Dermis blood vessel endothelial cell (primary cell): ENCODE data around the gene GUCY2C. TPM values are rescaled to one million over a fixed set of nuclear protein-coding genes. Genes with fewer than 3 reads are reported as not detected.

ENCODE experiments used
- DNase-seq: peaks from one replicate; pipeline ENCODE4 v3.0.0; 2010
- total RNA-seq: library from RNA; depleted of rRNA; stranded (reverse); fragments of >200 nt; gene quantifications from 2 replicates; pipeline ENCODE4 v1.2.3, GENCODE V29; 2014

The GUCY2C gene
- total RNA-seq, 1 donor from 2014 or later, result not detected

DNA sequence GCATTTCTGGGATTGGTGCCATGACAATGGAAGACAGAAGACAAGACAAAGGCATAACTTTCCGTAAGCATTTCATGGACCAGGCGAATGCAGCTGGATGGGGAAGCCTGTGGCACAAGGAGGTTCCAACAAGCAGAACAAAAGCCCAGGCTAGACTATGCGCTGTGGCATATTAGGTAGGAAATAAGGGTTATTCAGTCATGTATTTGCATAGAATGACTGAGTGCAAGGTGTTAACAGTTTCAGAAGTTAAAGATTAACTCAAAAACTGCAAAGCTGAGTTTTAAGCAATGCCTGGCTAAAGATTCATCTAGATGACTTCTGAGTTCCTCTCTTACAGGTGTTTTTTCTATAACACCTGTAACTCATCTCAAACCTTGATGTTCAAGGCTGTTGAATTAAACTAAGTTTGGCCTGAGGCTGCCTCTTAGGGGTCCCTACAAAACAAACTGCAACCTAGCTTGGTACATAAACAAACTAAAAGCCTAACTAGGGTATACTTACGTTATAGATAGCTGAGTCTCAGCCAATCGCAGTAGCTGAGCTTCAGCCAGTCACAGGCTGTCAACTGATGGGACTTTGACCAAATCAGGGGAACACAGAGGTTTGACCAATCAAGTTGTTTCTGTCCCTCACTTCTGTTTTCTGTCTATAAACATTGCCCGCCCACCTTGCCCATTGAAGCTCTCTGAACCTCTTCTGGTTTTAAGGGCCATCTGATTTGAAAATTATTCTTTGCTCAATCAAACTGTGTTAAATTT, 76.5 kb downstream of the GUCY2C start:
- no peak for DNase-seq

GRCh38 chr12:14618983-14619382, 77.4 kb downstream of the GUCY2C start:
- peak; percentile 41 for DNase-seq

DNA sequence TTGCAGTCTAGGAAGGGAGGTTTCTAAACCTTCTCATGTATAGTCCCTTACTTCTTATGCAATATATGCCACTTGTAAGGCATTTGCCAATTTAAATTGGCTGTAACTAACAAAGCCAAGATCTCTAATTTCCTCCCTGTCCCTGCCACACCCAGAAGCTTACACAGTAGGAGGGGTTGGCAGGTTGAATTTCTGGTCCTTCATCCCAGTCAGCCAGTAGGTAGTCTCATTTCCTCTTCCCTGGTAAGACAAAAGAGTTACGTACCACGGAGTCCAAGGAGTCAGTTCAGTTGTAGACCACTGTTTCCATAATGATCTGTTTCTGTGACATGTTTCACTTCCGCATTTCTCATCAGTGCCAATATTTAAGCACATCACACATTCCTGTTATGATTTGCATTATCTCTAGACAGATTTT, 81.7 kb downstream of the GUCY2C start:
- DNase-seq, result no peak

GRCh38 chr12:14613718-14614117, 82.7 kb downstream of the GUCY2C start:
- no peak for DNase-seq

DNA sequence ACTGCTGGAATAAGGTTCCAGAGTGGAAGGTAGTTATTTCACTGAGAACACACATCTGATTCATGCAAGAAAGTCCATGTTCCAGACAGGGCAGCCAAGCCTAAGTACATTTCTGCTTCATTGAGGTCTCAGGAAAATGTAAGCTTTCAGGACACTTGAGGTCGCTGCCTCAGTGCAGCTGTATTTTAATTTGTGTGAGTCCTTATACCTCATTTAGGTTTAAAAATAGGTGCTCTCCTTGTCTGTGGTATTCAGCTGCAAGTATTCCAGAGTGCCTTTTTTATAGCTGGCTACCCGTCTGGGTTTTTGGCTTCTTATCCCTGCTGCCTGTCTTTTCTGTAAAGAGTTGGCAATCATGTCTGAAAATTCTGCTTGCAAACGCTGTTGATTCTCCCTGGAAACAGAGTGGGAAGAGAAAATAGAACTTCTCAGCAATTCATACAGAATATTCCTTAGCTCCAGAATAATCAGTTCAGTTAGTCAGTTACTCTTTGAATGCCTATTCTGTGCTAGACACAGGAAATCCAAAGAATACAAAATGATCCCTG, 83.4 kb downstream of the GUCY2C start:
- no peak for DNase-seq

- no peak for DNase-seq
These were observed 84.1 kb downstream of the GUCY2C start for GRCh38 chr12:14612250-14612649.

DNA sequence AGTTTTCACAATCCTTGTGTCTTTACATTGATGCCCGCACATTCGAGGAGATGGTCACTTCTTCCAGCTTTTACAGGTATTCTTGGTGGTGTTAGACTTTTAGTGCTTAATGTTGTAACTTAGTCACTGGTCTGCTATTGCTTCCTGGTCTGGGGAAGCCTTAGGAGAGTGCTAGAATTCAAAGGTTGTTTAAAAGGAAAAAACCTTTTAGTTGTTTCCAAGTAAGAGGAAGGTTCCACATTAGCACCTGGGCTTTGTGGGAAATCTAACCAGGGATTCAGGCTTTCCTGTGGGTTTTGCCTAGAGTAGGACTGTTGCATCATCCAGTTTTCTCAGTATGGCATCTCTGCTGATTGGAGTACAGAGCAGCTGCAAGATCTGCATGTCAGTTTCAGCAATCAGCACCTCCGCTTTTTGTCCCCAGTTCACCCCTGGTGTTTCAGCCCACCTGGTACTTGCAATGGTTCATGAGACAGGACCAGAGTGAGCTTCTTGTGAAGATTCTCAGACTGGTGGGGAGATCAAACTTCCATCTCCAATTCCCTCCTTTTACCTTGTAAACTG, 84.7 kb downstream of the GUCY2C start:
- no peak for DNase-seq

DNA sequence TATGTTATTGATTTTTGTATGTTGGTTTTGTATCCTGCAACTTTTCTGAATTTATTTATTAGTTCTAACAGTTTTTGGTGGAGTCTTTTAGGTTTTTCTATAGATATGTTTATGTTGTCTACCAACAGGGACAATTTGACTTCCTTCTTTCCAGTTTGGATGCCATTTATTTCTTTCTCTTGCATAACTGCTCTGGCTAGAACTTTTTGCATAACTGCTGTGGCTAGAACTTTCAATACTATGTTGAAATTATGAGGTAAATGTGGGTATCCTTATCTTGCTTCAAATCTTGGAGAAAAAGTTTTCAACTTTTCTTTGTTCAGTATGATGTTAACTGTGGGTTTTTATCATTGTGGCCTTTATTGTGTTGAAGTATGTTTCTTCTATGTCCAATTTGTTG, 88.8 kb downstream of the GUCY2C start:
- DNase-seq, result no peak

GRCh38 chr12:14605401-14605989, 90.9 kb downstream of the GUCY2C start:
- no peak for DNase-seq

- no peak for DNase-seq
These were observed 94.5 kb downstream of the GUCY2C start for GRCh38 chr12:14601692-14602478.

DNA sequence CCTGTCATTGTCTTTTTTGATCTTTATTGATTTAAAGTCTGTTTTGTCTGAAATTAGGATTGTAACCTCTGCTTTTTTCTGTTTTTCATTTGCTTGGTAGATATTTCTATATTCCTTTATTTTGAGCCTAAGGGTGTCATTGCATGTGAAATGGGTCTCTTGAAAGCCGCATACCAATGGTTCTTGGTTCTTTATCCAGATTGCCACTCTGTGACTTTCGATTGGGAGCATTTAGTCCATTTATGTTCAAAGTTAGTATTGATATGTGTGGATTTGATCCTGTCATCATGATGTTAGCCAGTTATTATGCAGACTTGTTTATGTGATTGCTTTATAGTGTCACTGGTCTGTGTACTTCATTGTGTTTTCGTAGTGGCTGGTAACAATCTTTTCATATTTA, 98.9 kb downstream of the GUCY2C start:
- DNase-seq, result no peak

DNA sequence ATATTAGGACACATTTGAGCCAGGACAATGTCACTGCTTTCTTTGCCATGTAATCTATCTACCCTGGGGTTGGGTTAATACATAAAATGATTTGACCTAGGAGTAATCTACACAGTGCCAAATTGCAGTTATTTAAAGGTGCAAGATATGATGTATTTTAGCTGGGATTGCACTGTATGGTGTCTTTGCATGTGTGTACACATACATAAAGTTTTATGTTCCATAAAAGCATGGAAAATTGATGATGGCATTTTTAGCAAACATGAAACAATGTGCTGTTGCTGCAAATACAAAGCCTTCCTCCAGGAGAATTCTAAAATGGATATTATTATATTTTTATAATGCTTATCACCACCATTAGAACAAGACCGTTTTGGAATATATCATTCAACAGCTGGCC, 104.7 kb downstream of the GUCY2C start:
- DNase-seq, result no peak

DNA sequence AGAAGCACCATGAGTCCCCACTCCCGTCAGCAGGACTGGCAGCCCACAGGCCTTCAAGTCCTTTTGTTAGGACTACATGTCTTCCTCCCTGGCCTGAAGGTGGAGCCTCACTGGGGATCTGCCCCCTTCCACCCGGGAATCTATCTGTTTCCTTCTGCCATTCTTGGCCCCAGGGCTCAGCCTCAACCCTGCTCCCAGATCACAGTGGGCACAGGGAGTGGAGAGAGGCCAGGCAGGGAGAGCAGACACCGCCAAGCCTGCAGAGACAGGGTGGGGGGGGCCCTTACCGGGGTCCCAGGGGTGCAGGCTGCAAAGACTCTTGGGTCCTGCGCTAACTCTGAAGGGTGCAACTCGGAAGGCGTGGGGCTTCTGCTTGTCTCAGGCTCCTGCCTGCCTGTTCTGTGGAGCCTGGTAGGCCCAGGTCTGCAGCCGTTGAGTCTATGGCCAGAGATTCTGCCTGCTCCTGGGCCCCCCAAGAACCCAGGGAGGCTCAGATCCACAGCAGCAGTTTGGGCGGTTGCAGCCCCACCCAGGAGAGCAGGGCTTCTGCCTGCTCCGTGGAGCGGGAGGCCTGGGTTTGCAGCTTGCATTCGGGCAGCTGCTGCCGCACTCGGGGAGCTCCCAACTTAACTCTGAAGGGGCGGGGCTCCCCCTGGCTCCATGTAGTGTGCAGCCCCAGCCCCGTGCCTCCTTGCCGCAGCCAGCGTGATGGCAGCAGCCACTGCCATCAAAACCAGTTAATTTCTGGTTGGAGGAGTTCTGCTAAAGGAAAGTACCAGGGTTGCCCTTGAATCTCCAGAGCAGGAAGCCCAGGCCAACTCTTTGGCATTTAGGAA, 107.0 kb downstream of the GUCY2C start:
- DNase-seq, result no peak

GRCh38 chr12:14588571-14588970, 107.8 kb downstream of the GUCY2C start:
- DNase-seq, result no peak

DNA sequence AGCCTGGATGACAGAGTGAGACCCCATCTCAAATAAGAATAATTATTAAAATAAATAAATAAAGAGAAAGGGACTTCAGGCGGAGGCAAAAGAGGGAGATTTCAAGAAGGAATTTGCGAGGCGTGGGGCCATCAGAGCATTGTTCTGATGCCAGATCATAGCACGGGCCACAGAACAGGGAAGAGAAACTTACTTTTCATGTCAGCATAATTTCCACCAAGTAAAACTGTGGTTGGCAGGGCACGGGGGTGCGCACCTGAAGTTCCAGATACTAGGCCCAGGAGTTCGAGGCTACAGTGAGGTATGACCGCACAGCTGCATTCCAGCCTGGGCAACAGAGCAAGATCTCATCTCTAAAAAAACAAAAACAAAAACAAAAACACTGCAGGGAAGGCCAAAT, 117.8 kb downstream of the GUCY2C start:
- DNase-seq, result no peak

- DNase-seq, result no peak
These were observed 119.1 kb downstream of the GUCY2C start for GRCh38 chr12:14577344-14577743.

DNA sequence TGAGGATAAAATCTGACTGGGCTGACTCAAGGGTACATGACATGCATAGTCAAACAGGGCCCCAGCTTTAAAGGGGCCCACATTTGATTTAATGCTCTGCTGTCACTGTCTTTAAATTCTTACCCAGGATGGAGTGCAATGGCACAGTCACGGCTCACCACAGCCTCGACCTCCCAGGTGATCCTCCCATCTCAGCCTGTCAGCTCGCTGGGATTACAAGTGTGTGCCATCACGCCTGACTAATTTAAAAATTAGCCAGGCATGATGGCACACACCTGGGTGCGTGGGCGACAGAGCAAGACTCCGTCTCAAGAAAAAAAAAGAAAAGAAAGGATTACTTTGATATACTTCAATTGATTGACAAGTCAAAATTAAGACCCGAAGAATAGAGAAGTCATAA, 119.5 kb downstream of the GUCY2C start:
- no peak for DNase-seq

DNA sequence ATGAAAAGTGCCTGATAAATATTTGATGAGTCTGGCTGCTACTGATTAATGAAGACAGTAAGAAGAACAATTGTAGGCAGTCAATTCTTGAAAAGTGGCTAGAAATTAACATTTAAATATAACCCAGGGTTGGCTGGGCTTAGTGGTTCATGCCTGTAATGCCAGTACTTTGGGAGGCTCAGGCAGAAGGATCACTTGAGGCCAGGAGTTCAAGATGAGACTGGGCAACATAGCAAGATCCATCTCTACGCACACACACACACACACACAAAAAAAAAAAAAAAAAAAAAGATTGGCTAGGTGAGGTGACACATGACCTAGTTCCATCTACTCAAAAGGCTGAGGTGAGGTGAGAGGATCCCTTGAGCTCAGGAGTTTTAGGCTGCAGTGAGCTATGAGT, 120.8 kb downstream of the GUCY2C start:
- DNase-seq, result no peak

DNA sequence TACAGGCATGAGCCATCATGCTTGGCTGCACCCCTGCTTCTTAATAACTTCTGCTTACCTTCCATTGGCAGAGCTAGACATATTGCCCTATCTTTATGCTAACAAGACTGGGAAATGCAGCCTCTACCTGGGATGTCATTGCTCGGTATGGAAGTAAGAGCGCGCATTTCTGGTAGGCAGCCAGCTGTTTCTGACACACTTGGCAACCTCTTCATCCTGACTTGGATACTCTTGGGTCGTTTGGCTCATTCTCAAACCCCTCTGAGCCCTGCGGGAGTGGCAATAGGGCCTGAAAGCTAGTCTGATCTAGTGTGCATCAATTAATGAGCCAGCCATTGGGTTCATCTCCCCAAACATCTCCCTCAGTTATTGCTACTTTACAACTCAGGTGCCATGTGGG, 123.3 kb downstream of the GUCY2C start:
- no peak for DNase-seq

DNA sequence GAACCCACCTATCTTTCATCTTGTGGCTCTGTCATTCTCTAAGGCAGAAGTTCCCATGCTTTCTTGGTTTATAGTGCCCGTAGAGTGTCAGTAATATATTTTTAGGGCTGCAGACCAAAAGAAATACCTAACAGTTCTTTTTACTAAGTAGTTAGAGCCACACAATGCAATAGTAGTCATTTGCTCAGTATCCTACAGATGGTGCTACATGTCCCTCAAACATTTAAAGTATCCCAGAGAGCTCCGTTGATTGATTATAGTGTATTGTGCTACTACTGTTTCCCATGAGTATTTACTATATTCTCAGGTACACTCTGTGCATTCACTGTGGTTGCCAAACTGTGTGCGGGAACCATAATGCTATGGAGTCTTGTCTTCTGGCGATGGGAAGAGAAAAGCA, 124.0 kb downstream of the GUCY2C start:
- DNase-seq, result no peak

DNA sequence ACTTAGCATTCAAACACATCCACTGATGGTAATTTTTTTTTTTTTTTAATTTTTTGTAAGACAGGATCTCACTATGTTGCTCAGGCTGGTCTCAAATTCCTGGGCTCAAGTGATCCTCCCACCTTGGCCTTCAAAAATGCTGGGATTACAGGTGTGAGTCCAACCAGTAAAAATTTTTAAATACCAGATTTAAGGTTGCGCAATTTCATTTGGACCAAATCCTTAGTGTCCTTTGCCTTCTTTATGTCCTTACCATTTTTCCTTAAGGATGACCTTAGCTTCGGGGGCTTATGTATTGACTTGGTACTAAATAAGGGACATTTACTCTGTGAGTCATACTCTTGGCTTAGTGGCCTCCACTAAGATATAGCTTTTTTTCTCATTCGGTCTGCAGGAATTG, 124.6 kb downstream of the GUCY2C start:
- DNase-seq, result no peak

GRCh38 chr12:14570231-14570630, 126.2 kb downstream of the GUCY2C start:
- DNase-seq, result no peak
